Uterus (tissue), 4 donors: ENCODE measurements around the gene PSG3. TPM values are rescaled to one million over a fixed set of nuclear protein-coding genes. Genes with fewer than 3 reads are reported as not detected.
"Not testable (repeated sequence)": the region's sequence is repeated elsewhere in the genome, so short reads cannot be mapped to it uniquely, and the experiment has no call there.

Experiments
- DNase-seq, 2 donors: peaks; one replicate each; pipeline ENCODE4 v3.0.0-alpha.2; 2019 to 2020
- H3K27ac ChIP-seq, 2 donors: fragments of 200-600 bp; sonication (generic); 1 replicate in 1 of 2; 2 replicates in 1 of 2; pipeline ENCODE4 v1.5.1; 2016 to 2018
- H3K27me3 ChIP-seq, 2 donors: fragments of 200-600 bp; sonication (generic); one replicate each; pipeline ENCODE4 v1.5.1; 2018 to 2019; ENCODE audit warnings: control low read depth in 1 of 2
- H3K36me3 ChIP-seq, 2 donors: fragments of 200-600 bp; sonication (generic); one replicate each; pipeline ENCODE4 v1.5.1; 2019; ENCODE audit warnings: control low read depth in 1 of 2
- H3K4me1 ChIP-seq, 2 donors: fragments of 200-600 bp; sonication (generic); one replicate each; pipeline ENCODE4 v1.5.1; 2018 to 2019; ENCODE audit warnings: control low read depth in 1 of 2
- H3K4me3 ChIP-seq, 2 donors: fragments of 200-600 bp; sonication (generic); 1 replicate in 1 of 2; 2 replicates in 1 of 2; pipeline ENCODE4 v1.5.1; 2018 to 2019; ENCODE audit warnings: mild to moderate bottlenecking in 1 of 2
- H3K9me3 ChIP-seq, 2 donors: fragments of 200-600 bp; sonication (generic); one replicate each; pipeline ENCODE4 v1.5.1; 2019; ENCODE audit warnings: control low read depth in 1 of 2
- intact Hi-C: fragments of 100-400 bp; cut with DNase I; formaldehyde crosslinking; loops from one replicate; pipeline ENCODE4 v1.15.1; 2023; ENCODE audit warnings: low total_unique reads
- total RNA-seq, 4 donors: library from RNA; depleted of rRNA in 3 of 4; stranded (reverse); fragments of >200 nt in 3 of 4; gene quantifications; one replicate each; pipeline versions ENCODE4 v1.1.0 to v1.2.4, GENCODE V29; 2014 to 2023
- TF ChIP-seq, protein P1 (sequence below), 4 experiments: fragments of 200-600 bp in 2 of 4; fragments of 450-650 bp in 2 of 4; sonication (generic) in 2 of 4; IDR thresholded peaks; one replicate each; pipeline ENCODE4 v1.5.1; 2016 to 2019; ENCODE audit warnings: antibody characterized with exemption in 4 of 4, mild to moderate bottlenecking in 2 of 4, moderate library complexity in 1 of 4
- donor health status: DM: yes; HTN: yes; CAD: no.

PSG3 gene
- total RNA-seq, result not detected

DNA sequence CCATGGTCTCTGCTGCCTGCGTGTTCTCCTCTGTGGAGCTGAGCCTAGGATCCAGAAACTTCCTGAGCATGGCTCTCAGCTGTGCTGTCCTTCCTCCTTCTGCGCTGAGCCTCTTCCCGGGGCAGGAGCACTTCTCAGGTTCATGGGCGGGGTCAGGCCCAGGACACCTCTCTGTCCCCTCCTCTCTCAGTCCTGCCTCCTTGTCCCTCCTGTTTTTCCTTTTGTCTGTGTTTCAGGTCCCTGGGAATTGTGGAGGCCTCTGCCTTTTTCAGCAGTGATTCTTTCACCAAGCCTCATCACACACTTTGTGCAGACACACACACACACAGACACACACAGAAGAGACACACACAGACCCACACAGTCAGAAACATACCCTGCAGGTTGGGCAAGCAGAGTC is at the start of gene PSG3:
Gene PSG3 (minus strand): TSS at position 101 of the 400 bp plus-strand sequence. CDS start 97 bp downstream, at position 4.
- H3K36me3 ChIP-seq, H3K27ac ChIP-seq, DNase-seq, H3K9me3 ChIP-seq, H3K4me1 ChIP-seq, H3K4me3 ChIP-seq, H3K27me3 ChIP-seq, intact Hi-C loops: not testable (repeated sequence)

DNA sequence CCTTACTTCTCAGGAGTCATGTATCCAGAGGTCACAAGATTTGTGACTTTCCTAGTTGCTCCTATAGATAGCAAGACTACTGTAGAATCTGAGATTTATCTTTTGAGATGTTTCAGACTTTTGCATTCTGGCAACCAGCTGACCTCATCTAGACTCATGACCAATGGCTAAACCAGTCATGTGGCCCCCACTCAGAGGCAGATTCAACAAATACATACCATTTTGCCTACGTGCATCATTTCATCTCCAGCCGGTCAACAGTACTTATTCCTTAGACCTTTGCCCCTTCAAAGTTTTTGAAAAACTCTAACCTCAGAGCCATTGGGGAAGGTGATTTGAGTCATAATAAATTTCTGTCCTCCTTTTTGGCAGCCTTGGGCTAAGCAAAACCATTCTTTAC is 48.5 kb upstream of the PSG3 start:
- H3K4me1 ChIP-seq, H3K27me3 ChIP-seq, H3K36me3 ChIP-seq, H3K27ac ChIP-seq, intact Hi-C loops, DNase-seq, H3K4me3 ChIP-seq, H3K9me3 ChIP-seq: not testable (repeated sequence)

DNA sequence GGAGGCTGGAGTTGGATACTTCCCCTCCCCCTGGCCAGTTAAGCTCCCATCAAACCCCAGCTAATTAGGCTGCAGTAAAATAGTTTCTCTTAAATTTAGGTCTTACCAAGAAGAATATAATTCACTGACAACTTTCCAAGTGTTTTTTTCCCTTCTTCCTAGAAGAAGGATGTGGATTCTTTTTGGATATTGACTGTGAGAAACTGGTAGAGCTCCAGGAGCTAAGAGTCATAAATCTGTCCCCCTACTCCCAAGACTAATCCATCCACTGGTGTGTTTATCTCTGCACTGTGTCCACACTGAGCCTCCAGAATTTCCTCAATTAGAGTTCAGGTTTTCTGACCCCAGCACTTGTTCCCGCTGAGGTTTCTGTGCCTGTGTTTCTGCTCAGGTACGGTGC is 47.5 kb upstream of the PSG3 start:
- H3K4me1 ChIP-seq, H3K27ac ChIP-seq, H3K9me3 ChIP-seq, H3K36me3 ChIP-seq, intact Hi-C loops, H3K4me3 ChIP-seq, DNase-seq, H3K27me3 ChIP-seq: not testable (repeated sequence)

DNA sequence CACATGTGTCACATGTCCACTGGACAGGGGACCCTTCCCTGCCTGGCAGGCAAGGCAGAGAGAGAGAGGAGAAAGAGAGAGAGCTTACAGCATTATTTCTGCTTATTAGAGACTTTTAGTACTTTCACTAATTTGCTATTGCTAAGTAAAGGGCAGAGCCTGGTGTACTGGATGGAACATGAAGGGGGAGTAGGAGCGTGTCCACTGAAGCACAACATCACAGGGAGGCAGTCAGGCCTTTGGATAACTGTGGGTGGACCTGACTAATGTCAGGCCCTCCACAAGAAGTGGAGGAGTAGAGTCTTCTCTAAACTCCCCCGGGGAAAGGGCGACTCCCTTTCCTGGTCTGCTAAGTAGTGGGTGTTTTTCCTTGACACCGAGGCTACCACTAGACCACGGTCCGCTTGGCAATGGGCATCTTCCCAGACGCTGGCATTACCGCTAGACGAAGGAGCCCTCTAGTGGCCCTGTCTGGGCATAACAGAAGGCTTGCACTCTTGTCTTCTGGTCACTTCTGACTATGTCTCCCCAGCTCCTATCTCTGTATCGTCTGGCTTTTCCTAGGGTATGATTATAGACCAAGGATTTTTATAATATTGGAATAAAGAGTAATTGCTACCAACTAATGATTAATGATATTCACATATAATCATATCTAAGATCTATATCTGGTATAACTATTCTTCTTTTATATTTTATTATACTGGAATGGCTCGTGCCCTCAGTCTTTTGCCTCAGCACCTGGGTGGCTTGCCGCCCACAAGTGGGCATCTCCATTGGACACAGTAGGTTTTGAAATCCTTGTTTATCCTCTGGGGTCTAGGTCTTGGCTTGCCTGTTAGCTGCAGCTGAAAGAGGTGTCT is 36.7 kb upstream of the PSG3 start:
- H3K4me3 ChIP-seq, H3K27ac ChIP-seq, intact Hi-C loops, H3K4me1 ChIP-seq, H3K27me3 ChIP-seq, H3K36me3 ChIP-seq, H3K9me3 ChIP-seq: not testable (repeated sequence)
- TF ChIP-seq, protein P1, sequence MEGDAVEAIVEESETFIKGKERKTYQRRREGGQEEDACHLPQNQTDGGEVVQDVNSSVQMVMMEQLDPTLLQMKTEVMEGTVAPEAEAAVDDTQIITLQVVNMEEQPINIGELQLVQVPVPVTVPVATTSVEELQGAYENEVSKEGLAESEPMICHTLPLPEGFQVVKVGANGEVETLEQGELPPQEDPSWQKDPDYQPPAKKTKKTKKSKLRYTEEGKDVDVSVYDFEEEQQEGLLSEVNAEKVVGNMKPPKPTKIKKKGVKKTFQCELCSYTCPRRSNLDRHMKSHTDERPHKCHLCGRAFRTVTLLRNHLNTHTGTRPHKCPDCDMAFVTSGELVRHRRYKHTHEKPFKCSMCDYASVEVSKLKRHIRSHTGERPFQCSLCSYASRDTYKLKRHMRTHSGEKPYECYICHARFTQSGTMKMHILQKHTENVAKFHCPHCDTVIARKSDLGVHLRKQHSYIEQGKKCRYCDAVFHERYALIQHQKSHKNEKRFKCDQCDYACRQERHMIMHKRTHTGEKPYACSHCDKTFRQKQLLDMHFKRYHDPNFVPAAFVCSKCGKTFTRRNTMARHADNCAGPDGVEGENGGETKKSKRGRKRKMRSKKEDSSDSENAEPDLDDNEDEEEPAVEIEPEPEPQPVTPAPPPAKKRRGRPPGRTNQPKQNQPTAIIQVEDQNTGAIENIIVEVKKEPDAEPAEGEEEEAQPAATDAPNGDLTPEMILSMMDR (IDR thresholded peaks at IDR 0.05), result peak; percentile 36 to 52 (median 38)
- peak; percentile 14 to 22 for DNase-seq

DNA sequence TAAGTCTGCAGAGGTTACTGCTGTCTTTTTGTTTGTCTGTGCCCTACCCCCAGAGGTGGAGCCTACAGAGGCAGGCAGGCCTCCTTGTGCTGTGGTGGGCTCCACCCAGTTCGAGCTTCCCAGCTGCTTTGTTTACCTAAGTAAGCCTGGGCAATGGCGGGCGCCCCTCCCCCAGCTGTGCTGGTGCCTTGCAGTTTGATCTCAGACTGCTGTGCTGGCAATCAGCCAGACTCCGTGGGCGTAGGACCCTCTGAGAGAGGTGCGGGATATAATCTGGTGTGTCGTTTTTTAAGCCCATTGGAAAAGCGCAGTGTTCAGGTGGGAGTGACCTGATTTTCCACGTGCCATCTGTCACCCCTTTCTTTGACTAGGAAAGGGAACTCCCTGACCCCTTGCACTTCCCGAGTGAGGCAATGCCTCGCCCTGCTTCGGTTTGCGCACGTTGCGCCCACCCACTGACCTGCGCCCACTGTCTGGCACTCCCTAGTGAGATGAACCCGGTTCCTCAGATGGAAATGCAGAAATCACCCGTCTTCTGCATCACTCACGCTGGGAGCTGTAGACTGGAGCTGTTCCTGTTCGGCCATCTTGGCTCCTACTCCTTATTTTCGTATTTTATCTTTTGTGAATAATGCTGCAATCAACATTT is 34.4 kb upstream of the PSG3 start:
- H3K9me3 ChIP-seq, intact Hi-C loops, H3K27ac ChIP-seq, H3K36me3 ChIP-seq, H3K4me1 ChIP-seq, DNase-seq, H3K27me3 ChIP-seq, H3K4me3 ChIP-seq: not testable (repeated sequence)

DNA sequence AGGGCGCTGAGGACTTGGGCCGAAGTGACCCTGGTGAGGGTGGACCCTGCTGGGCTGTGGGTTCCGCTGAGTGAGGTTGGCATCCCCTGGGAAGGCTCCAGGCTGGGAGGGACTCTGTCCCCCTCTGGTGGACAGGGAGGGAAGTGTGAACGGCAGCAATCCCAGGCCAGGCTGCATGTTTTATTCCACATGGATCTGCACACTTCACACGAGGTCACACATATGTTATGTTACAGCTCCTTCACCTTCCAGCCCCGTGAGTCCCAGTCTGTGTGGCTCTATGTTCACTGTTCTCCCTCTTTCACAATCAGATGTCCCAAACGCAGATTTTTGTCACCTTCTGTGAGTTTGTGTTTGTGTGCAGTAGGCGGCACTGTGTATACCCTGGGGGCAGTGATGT is 27.0 kb upstream of the PSG3 start:
- H3K4me1 ChIP-seq, H3K4me3 ChIP-seq, H3K27ac ChIP-seq, H3K9me3 ChIP-seq, DNase-seq, H3K36me3 ChIP-seq, H3K27me3 ChIP-seq, intact Hi-C loops: not testable (repeated sequence)

DNA sequence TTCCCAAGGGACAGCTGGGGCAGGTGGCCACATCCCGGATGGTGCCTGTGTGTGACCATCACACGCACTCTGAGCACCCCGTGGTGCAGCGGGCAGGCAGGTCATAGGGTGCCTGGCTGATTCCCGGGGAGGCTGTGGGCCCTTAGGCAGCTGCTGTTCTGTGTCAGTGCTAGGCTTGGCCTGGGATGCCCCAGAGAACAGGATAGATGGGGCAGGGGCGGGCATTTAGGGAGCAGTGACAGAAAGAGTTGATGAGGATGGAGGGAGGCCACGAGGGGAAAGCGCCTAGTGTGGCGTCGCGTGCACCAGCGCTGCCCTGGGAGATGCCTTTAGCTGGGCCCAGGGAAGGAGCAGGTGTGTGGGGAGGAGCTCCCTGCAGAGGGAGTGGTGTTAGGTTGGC is 26.6 kb upstream of the PSG3 start:
- H3K27ac ChIP-seq, result not testable (repeated sequence)

DNA sequence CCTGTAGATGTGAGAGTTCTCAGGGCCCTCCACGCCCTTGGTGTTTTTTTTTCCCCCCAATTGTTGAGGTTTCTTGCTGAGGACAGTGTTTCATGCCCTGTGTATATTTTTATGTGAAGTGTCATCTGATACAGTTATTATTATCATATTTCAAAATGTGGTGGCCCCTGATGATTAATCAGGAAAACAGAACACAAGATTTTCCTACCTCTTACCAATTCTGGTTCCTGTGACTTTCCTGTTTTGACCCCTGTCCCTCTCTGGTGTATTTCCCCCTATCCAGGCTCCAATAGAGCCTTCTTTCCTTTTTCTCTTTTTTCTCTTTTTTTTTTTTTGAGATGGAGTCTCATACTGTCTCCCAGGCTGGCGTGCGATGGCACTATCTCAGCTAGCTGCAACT is 24.6 kb upstream of the PSG3 start:
- Histone ChIP-seq H3K9me3 (no peaks in the 10 kb centered on the region), H3K4me3 (no peak overlapping the region), H3K36me3 (no peaks in the 10 kb centered on the region), H3K27me3 (no peaks in the 10 kb centered on the region), H3K4me1 (no peaks in the 10 kb centered on the region), H3K27ac (no peak overlapping the region)
- intact Hi-C loops, result no loop called here
- no peak for DNase-seq
- TF ChIP-seq, protein P1 (IDR thresholded peaks at IDR 0.05), result no peak

More for the DNA sequence above, 26.6 kb upstream of the PSG3 start:
- H3K36me3 ChIP-seq, DNase-seq, H3K4me1 ChIP-seq, H3K4me3 ChIP-seq, H3K9me3 ChIP-seq, intact Hi-C loops, H3K27me3 ChIP-seq: not testable (repeated sequence)
